ENCODE measurements around the gene DHRS3. TPM values are rescaled to one million over a fixed set of nuclear protein-coding genes. Genes with fewer than 3 reads are reported as not detected.

Gene DHRS3
- total and polyA plus RNA-seq, 2 of the 13 experiments (the other 11 are each of a cell fraction or from before 2014, with no cell fraction given) = 48.5 to 90.5 TPM

- TF ChIP-seq DMTF1 (CRISPR knock-in tag; IDR thresholded peaks at IDR 0.05) (no peak), HNRNPK (IDR thresholded peaks at IDR 0.05; ENCODE audit: low read depth, low read length, poor library complexity, severe bottlenecking) (peak; percentile 70), ZBTB7A (CRISPR knock-in tag; IDR thresholded peaks at IDR 0.05) (no peak), ZNF841 (CRISPR knock-in tag; IDR thresholded peaks at IDR 0.05; ENCODE audit: borderline replicate concordance) (no peak), ZNF557 (CRISPR knock-in tag; IDR thresholded peaks at IDR 0.05) (0 out of 2 replicates have a peak, but pooled peaks have one; percentile 9), SMAD3 (CRISPR knock-in tag; IDR thresholded peaks at IDR 0.05) (no peak), NFKBIZ (CRISPR knock-in tag; IDR thresholded peaks at IDR 0.05) (no peak), TCF7L2 (IDR thresholded peaks at IDR 0.05; ENCODE audit: low read depth, low read length) (no peak), ZNF12 (CRISPR knock-in tag; IDR thresholded peaks at IDR 0.05) (0 out of 2 replicates have a peak, but pooled peaks have one; percentile 9), RBFOX2 (IDR thresholded peaks at IDR 0.05; ENCODE audit: low read depth, low read length) (peak; percentile 99), SAP130 (CRISPR knock-in tag; IDR thresholded peaks at IDR 0.05; ENCODE audit: low read depth) (peak; percentile 72), ZNF724P (CRISPR knock-in tag; IDR thresholded peaks at IDR 0.05; ENCODE audit: borderline replicate concordance) (no peak), ZIK1 (CRISPR knock-in tag; IDR thresholded peaks at IDR 0.05; ENCODE audit: borderline replicate concordance, low read depth) (0 out of 2 replicates have a peak, but pooled peaks have one; percentile 20), ZNF7 (CRISPR knock-in tag; IDR thresholded peaks at IDR 0.05) (no peak), ZNF281 (CRISPR knock-in tag; IDR thresholded peaks at IDR 0.05; ENCODE audit: borderline replicate concordance) (peak; percentile 85; the same call in 1 of the 2 replicates), DR1 (CRISPR knock-in tag; IDR thresholded peaks at IDR 0.05) (peak; percentile 45; the same call in 1 of the 2 replicates), MEIS2 (CRISPR knock-in tag; IDR thresholded peaks at IDR 0.05) (peak; percentile 90), SKI (IDR thresholded peaks at IDR 0.05; ENCODE audit: partially characterized antibody) (peak; percentile 49), SALL1 (CRISPR knock-in tag; IDR thresholded peaks at IDR 0.05) (peak; percentile 33), DZIP1 (CRISPR knock-in tag; IDR thresholded peaks at IDR 0.05) (peak; percentile 74; the same call in 1 of the 2 replicates), PBX2 (CRISPR knock-in tag; IDR thresholded peaks at IDR 0.05) (peak; percentile 79)
These were observed at the start of gene DHRS3 (continued) for GRCh38 chr1:12617901-12618660.
